Lung (tissue), 12 donors: Measurements from ENCODE around the gene LRRC47. TPM values are rescaled to one million over a fixed set of nuclear protein-coding genes. Genes with fewer than 3 reads are reported as not detected.

Experiments
- ATAC-seq: fragments of 200-7000 bp; cut with Tn5 transposase; one replicate; pipeline ENCODE4 v1.9.1; 2020; ENCODE audit warnings: moderate number of reproducible peaks; ENCODE audit not compliant: insufficient read depth, low FRiP score
- DNase-seq, 3 donors: peaks; one replicate each; pipeline ENCODE4 v3.0.0-alpha.2; 2013 to 2017
- H3K27ac ChIP-seq, 2 donors: one replicate each; pipeline ENCODE4 v1.5.1; 2013; ENCODE audit warnings: mild to moderate bottlenecking in 2 of 2, moderate library complexity in 2 of 2, control low read depth in 1 of 2, inconsistent platforms in 1 of 2, low read depth in 1 of 2, low read length in 1 of 2
- H3K27me3 ChIP-seq, 3 donors: one replicate each; pipeline ENCODE4 v1.5.1; 2013; ENCODE audit warnings: low read length in 2 of 3; ENCODE audit not compliant: control insufficient read depth in 3 of 3, insufficient read depth in 3 of 3
- H3K36me3 ChIP-seq, 4 donors: one replicate each; pipeline ENCODE4 v1.5.1; 2013; ENCODE audit warnings: low read length in 4 of 4, mild to moderate bottlenecking in 1 of 4, moderate library complexity in 1 of 4; ENCODE audit not compliant: control insufficient read depth in 4 of 4, insufficient read depth in 4 of 4
- H3K4me1 ChIP-seq, 5 donors: one replicate each; pipeline ENCODE4 v1.5.1; 2013; ENCODE audit warnings: low read length in 5 of 5, mild to moderate bottlenecking in 2 of 5, moderate library complexity in 1 of 5; ENCODE audit not compliant: control insufficient read depth in 5 of 5, insufficient read depth in 5 of 5
- H3K4me3 ChIP-seq: one replicate; pipeline ENCODE4 v1.5.1; 2013; ENCODE audit warnings: mild to moderate bottlenecking, control low read depth, moderate library complexity
- H3K9ac ChIP-seq, 2 donors: one replicate each; pipeline ENCODE4 v1.5.1; 2013; ENCODE audit warnings: low read length in 2 of 2, control low read depth in 1 of 2; ENCODE audit not compliant: insufficient read depth in 1 of 2
- H3K9me3 ChIP-seq, 4 donors: one replicate each; pipeline ENCODE4 v1.5.1; 2013; ENCODE audit warnings: low read length in 3 of 4, mild to moderate bottlenecking in 1 of 4, moderate library complexity in 1 of 4; ENCODE audit not compliant: control insufficient read depth in 4 of 4, insufficient read depth in 3 of 4
- CTCF ChIP-seq: IDR thresholded peaks from 2 replicates; pipeline ENCODE4 v1.5.1; 2012; ENCODE audit warnings: mild to moderate bottlenecking; ENCODE audit errors: control extremely low read depth, extremely low read depth
- WGBS, 2 donors: extraction: QIAGEN DNeasy Blood & Tissue Kit; methylation state at CpG; one replicate each; pipeline ENCODE4 v1.1.7; 2013; 5-methylcytosine and 5-hydroxymethylcytosine counted together
- polyA plus RNA-seq, 2 donors: library from polyadenylated mRNA; stranded (reverse); fragments of 200-250 nt; gene quantifications; one replicate each; pipeline ENCODE4 v1.2.1, GENCODE V29; 2013
- total RNA-seq, 2 donors: library from RNA; depleted of rRNA in 1 of 2; stranded (reverse); fragments of >200 nt in 1 of 2; gene quantifications; one replicate each; pipeline ENCODE4 v1.2.1, GENCODE V29; 2014 to 2021
- donor health status: control.
- donor health status: control.
- donor health status: Bipolar disorder and iron deficiency.
- donor health status: healthy.
- donor health status: DM: yes; HTN: yes; CAD: no.

The LRRC47 gene
- total and polyA plus RNA-seq, 4 donors, result 14.4 to 33.9 (median 20.5) TPM

GRCh38 chr1:3817821-3818597, 21.7 kb upstream of the LRRC47 start:
- WGBS, 2 donors, result 91 to 92% methylated on average over 28 of the region's 28 CpGs
- Histone ChIP-seq H3K9me3 (no peaks in the 10 kb centered on the region), H3K36me3 (peaks cover 0 to 52% (median 11%) of the 10 kb centered on the region in 4 donors), H3K4me1 (no peaks in the 10 kb centered on the region), H3K27me3 (no peaks in the 10 kb centered on the region), H3K27ac (no peak overlapping the region), H3K4me3 (no peak overlapping the region), H3K9ac (no peak overlapping the region)
- no peak for TF ChIP-seq CTCF
- DNase-seq (no peak), ATAC-seq (no peak)

- Histone ChIP-seq H3K27me3 (no peaks in the 10 kb centered on the region), H3K4me3 (no peak overlapping the region), H3K27ac (no peak overlapping the region), H3K4me1 (no peaks in the 10 kb centered on the region), H3K9me3 (no peaks in the 10 kb centered on the region), H3K36me3 (peaks cover 0 to 47% (median 11%) of the 10 kb centered on the region in 4 donors), H3K9ac (no peak overlapping the region)
- DNase-seq (no peak), ATAC-seq (no peak)
- TF ChIP-seq CTCF, result no peak
- WGBS, 2 donors, result 95 to 96% methylated on average over 17 of the region's 17 CpGs
These were observed 20.9 kb upstream of the LRRC47 start for GRCh38 chr1:3817138-3817740.

GRCh38 chr1:3816331-3817137, 20.2 kb upstream of the LRRC47 start:
- H3K9ac ChIP-seq, result no peak overlapping the region
- ATAC-seq, result no peak
- no peaks in the 10 kb centered on the region for H3K9me3 ChIP-seq
- TF ChIP-seq CTCF, result no peak
- 90 to 91% methylated on average over 38 of the region's 38 CpGs for WGBS, 2 donors
- no peak overlapping the region for H3K4me3 ChIP-seq
- H3K27ac ChIP-seq, result no peak overlapping the region
- H3K27me3 ChIP-seq, result no peaks in the 10 kb centered on the region
- DNase-seq, result no peak
- peaks cover 0 to 41% (median 11%) of the 10 kb centered on the region in 4 donors for H3K36me3 ChIP-seq
- no peaks in the 10 kb centered on the region for H3K4me1 ChIP-seq
